Nephron progenitor cell (in vitro differentiated cells): ENCODE data around the gene SOX18.

Source experiments
- DNase-seq: peaks from one replicate; pipeline ENCODE4 v3.0.0; 2021
- H3K27ac Mint-ChIP-seq: 2 replicates; pipeline ENCODE4 v1.8.0; 2021; ENCODE audit warnings: mild to moderate bottlenecking, moderate library complexity, mixed read lengths
- H3K27me3 Mint-ChIP-seq: 2 replicates; pipeline ENCODE4 v1.8.0; 2021; ENCODE audit warnings: mild to moderate bottlenecking, low read depth, mixed read lengths; ENCODE audit not compliant: poor library complexity
- H3K36me3 Mint-ChIP-seq: 2 replicates; pipeline ENCODE4 v1.8.0; 2021; ENCODE audit warnings: low read depth, mixed read lengths
- H3K4me1 Mint-ChIP-seq: 2 replicates; pipeline ENCODE4 v1.8.0; 2021; ENCODE audit warnings: mixed read lengths
- H3K4me3 Mint-ChIP-seq: 2 replicates; pipeline ENCODE4 v1.8.0; 2021; ENCODE audit warnings: mild to moderate bottlenecking, moderate library complexity, mixed read lengths
- H3K9me3 Mint-ChIP-seq: 2 replicates; pipeline ENCODE4 v1.8.0; 2021; ENCODE audit warnings: mild to moderate bottlenecking, moderate library complexity, mixed read lengths
- CTCF ChIP-seq: fragments of 200-600 bp; sonication (generic); IDR thresholded peaks from 2 replicates; pipeline ENCODE4 v1.5.0; 2021; ENCODE audit warnings: antibody characterized with exemption

Gene SOX18

GRCh38 chr20:64078934-64079272 lies 29.5 kb upstream of the SOX18 start:
- peak overlapping the region; percentile 71 for H3K4me3 Mint-ChIP-seq
- H3K9me3 Mint-ChIP-seq, result no peaks in the 10 kb centered on the region
- peaks cover 34% of the 10 kb centered on the region for H3K4me1 Mint-ChIP-seq
- no peaks in the 10 kb centered on the region for H3K36me3 Mint-ChIP-seq
- TF ChIP-seq CTCF, result no peak
- H3K27ac Mint-ChIP-seq, result no peak overlapping the region
- no peak for DNase-seq
- H3K27me3 Mint-ChIP-seq, result peaks cover 29% of the 10 kb centered on the region

GRCh38 chr20:64077876-64078551 lies 28.6 kb upstream of the SOX18 start:
- DNase-seq, result no peak
- no peak for TF ChIP-seq CTCF
- Mint-ChIP-seq H3K4me3 (no peak overlapping the region), H3K36me3 (no peaks in the 10 kb centered on the region), H3K4me1 (peaks cover 34% of the 10 kb centered on the region), H3K9me3 (no peaks in the 10 kb centered on the region), H3K27ac (no peak overlapping the region), H3K27me3 (peaks cover 24% of the 10 kb centered on the region)

- TF ChIP-seq CTCF, result no peak
- Mint-ChIP-seq H3K27me3 (peaks cover 19% of the 10 kb centered on the region), H3K4me3 (no peak overlapping the region), H3K9me3 (no peaks in the 10 kb centered on the region), H3K27ac (no peak overlapping the region), H3K4me1 (peaks cover 31% of the 10 kb centered on the region), H3K36me3 (no peaks in the 10 kb centered on the region)
- DNase-seq, result no peak
These were observed 28.1 kb upstream of the SOX18 start for GRCh38 chr20:64077541-64077875.

GRCh38 chr20:64077094-64077493 lies 27.7 kb upstream of the SOX18 start:
- no peak for TF ChIP-seq CTCF
- H3K9me3 Mint-ChIP-seq, result no peaks in the 10 kb centered on the region
- no peaks in the 10 kb centered on the region for H3K36me3 Mint-ChIP-seq
- H3K4me3 Mint-ChIP-seq, result no peak overlapping the region
- peaks cover 27% of the 10 kb centered on the region for H3K4me1 Mint-ChIP-seq
- DNase-seq, result no peak
- H3K27ac Mint-ChIP-seq, result no peak overlapping the region
- H3K27me3 Mint-ChIP-seq, result peaks cover 15% of the 10 kb centered on the region

- Mint-ChIP-seq H3K4me3 (no peak overlapping the region), H3K4me1 (peaks cover 21% of the 10 kb centered on the region), H3K27ac (no peak overlapping the region), H3K9me3 (no peaks in the 10 kb centered on the region), H3K27me3 (peaks cover 7% of the 10 kb centered on the region), H3K36me3 (no peaks in the 10 kb centered on the region)
- DNase-seq, result no peak
- TF ChIP-seq CTCF, result no peak
These were observed 26.9 kb upstream of the SOX18 start for GRCh38 chr20:64076061-64076997.
